Activated T-helper 1 cell treated with anti-CD3 and anti-CD28 coated beads, Interleukin-12 subunit alpha, Interleukin-12 subunit beta, Interleukin-2, Interleukin-4 antibody, amounts not matched to agents 30 ng/mL and 10 ng/mL and 1 ng/mL, durations not matched to agents 14 hours and 24 hours and 36 hours (primary cell): ENCODE results near the gene ARL13A. TPM values are rescaled to one million over a fixed set of nuclear protein-coding genes. Genes with fewer than 3 reads are reported as not detected.
"Not testable (repeated sequence)": the region's sequence is repeated elsewhere in the genome, so short reads cannot be mapped to it uniquely, and the experiment has no call there.

ENCODE experiments used
- DNase-seq: peaks from one replicate; pipeline ENCODE4 v3.0.0; 2021; ENCODE audit warnings: low spot score
- H3K27ac Mint-ChIP-seq: one replicate; pipeline ENCODE4 v1.8.0; 2021; ENCODE audit warnings: mild to moderate bottlenecking, mixed read lengths
- H3K27me3 Mint-ChIP-seq: one replicate; pipeline ENCODE4 v1.8.0; 2022; ENCODE audit warnings: mild to moderate bottlenecking, moderate library complexity, mixed read lengths; ENCODE audit not compliant: insufficient read depth
- H3K36me3 Mint-ChIP-seq: one replicate; pipeline ENCODE4 v1.8.0; 2021; ENCODE audit warnings: low read depth, mixed read lengths
- H3K4me1 Mint-ChIP-seq: one replicate; pipeline ENCODE4 v1.8.0; 2021; ENCODE audit warnings: low read depth, mixed read lengths
- H3K4me3 Mint-ChIP-seq: one replicate; pipeline ENCODE4 v1.8.0; 2021; ENCODE audit warnings: mild to moderate bottlenecking, moderate library complexity, mixed read lengths
- H3K9me3 Mint-ChIP-seq: one replicate; pipeline ENCODE4 v1.8.0; 2021; ENCODE audit warnings: mixed read lengths
- intact Hi-C: fragments of 100-400 bp; cut with micrococcal nuclease; formaldehyde crosslinking; loops from one replicate; pipeline ENCODE4 v1.15.1; 2024
- total RNA-seq: library from RNA; stranded (reverse); gene quantifications from 2 replicates; pipeline ENCODE4 v1.2.3, GENCODE V29; 2022

The ARL13A gene
- total RNA-seq, 1 donor from 2014 or later, result not detected

DNA sequence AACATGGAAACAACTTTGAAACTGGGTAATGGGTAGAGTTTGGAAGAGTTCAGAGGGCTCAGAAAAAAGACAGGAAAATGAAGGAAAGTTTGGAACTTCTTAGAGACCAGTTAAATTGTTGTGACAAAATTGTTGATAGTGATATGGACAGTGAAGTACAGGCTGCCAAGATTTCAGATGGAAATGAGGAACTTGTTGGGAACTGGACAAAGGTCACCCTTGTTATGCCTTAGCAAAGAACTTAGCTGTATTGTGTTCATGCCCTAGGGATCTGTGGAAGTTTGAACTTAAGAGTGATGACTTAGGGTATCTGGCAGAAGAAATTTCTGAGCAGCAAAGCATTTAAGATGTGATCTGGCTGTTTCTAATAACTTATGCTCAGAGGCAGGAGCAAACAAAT lies 5.1 kb upstream of the ARL13A start:
- Mint-ChIP-seq H3K4me3 (no peak overlapping the region), H3K36me3 (no peaks in the 10 kb centered on the region), H3K27ac (no peak overlapping the region), H3K27me3 (no peaks in the 10 kb centered on the region), H3K9me3 (no peaks in the 10 kb centered on the region), H3K4me1 (no peaks in the 10 kb centered on the region)
- intact Hi-C loops, result no loop called here
- no peak for DNase-seq

DNA sequence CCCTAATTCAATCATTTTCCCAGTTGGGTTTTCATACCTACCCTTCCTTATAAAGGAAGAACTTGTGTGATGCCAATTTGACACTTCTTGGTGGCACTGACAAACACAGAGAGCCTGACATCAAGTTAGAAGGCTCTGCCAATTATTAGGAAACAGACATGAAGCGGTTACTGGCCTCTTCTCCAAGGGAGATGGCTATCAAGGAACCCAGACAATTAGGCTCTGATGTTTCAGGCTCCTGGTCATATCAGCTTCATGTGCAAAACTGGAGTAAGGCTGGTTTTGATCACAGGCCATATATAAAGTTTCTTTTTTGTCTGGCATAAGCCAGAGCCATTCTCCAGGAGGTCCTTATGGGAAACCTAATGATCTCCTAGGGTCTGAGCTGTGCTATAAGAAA lies 428 bp downstream of the ARL13A start:
- intact Hi-C loops, result no loop called here
- Mint-ChIP-seq H3K9me3 (no peaks in the 10 kb centered on the region), H3K27ac (no peak overlapping the region), H3K4me3 (no peak overlapping the region), H3K27me3 (no peaks in the 10 kb centered on the region), H3K36me3 (no peaks in the 10 kb centered on the region), H3K4me1 (no peaks in the 10 kb centered on the region)
- no peak for DNase-seq

DNA sequence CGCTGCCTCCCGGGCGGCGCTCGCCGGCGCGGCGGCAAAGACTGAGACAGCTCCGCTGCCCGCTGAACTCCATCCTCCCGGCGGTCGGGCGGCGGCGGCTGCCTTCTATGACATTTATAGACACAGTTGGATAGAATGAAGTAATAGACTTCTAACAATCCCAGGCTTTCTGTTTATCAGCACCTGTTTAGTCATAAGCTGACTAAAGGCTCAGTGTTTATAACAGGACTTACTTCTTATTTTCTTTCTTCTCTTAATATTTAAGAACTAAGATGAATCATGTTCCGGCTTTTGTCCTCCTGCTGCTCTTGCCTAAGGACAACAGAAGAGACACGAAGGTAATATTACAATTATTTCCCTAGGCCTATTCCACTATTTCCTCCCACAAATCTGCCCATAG lies 3.9 kb downstream of the ARL13A start:
- Mint-ChIP-seq H3K4me3 (no peak overlapping the region), H3K4me1 (no peaks in the 10 kb centered on the region), H3K27ac (no peak overlapping the region), H3K9me3 (no peaks in the 10 kb centered on the region), H3K36me3 (no peaks in the 10 kb centered on the region), H3K27me3 (no peaks in the 10 kb centered on the region)
- DNase-seq, result no peak
- intact Hi-C loops, result no loop called here

DNA sequence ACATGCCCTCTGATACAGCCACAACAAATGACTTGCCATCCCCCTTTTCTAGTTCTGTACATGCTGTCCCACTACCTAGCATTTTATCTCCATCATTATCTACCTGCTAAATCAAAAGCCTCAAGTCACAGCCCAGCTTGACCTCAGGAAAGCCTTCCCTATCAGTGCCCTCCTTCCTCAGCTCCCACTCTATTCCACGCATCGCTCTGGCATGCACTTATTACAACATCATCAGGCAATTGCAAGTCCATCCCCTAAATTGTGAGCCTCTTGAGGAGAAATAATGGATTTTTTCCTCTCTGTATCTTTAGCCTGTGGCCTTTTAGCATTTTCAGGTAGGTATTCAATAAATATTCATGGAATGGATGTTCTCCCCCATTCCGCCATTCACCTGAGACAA lies 5.7 kb downstream of the ARL13A start:
- no peaks in the 10 kb centered on the region for H3K9me3 Mint-ChIP-seq
- DNase-seq, result no peak
- H3K27me3 Mint-ChIP-seq, result no peaks in the 10 kb centered on the region
- no peak overlapping the region for H3K4me3 Mint-ChIP-seq
- no peaks in the 10 kb centered on the region for H3K36me3 Mint-ChIP-seq
- intact Hi-C loops, result no loop called here
- H3K4me1 Mint-ChIP-seq, result no peaks in the 10 kb centered on the region
- H3K27ac Mint-ChIP-seq, result no peak overlapping the region

DNA sequence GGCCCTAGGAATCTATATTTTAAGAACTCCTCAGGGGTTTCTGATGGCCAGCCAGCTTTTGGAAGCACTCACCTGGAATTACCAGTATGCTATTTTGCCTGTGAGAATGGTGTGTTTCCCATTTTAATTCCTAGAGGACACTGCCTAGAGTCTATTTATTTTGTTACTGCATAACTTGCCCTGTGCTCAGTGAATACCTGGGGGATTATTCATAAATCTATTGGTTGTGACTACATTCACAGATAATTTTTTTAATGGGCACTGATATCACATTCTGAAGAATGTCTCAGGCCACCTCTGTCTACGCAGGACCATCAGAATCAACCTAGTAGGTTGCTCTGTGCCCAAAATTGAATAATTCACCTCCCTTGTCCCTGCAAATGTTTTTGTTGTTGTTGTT lies 6.7 kb downstream of the ARL13A start:
- no peaks in the 10 kb centered on the region for H3K9me3 Mint-ChIP-seq

DNA sequence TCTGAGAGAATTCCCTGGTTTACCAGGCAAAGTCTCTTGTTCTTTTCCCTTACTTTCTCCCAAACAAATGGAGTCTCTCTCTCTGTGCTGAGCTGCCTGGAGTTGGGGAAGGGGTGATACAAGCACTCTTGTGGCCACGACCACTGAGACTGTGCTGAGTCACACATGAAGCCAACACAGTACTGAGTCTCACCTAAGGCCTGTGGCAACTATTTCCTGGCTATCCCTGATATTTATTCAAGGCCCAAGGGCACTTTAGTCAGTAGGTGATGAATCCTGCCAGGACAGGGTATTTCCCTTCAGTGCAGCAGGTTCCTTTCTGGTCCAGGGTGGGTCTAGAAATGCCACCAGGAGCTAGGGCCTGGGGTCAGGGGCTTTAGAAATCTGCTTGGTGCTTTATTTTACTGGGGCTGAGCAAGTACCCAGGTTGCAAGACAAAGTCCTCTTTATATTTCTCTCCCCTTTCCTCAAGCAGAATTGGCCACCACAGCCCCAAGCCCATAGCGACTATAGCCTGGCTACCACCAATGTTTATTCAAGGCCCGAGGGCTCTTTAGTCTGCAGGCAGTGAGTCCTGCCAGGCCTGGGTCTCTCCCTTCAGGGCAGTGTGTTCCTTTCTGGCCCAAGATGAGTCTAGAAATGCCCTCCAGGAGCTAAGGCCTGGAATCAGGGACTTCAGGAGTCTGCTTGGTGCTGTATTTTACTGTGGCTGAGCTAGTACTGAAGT lies 10.5 kb downstream of the ARL13A start:
- Mint-ChIP-seq H3K27ac (no peak overlapping the region), H3K4me3 (no peak overlapping the region)
- no peak for DNase-seq

More for the DNA sequence above, 6.7 kb downstream of the ARL13A start:
- no peaks in the 10 kb centered on the region for H3K27me3 Mint-ChIP-seq
- no peak for DNase-seq
- no peak overlapping the region for H3K4me3 Mint-ChIP-seq
- H3K36me3 Mint-ChIP-seq, result no peaks in the 10 kb centered on the region
- intact Hi-C loops, result no loop called here
- H3K4me1 Mint-ChIP-seq, result no peaks in the 10 kb centered on the region
- H3K27ac Mint-ChIP-seq, result no peak overlapping the region

DNA sequence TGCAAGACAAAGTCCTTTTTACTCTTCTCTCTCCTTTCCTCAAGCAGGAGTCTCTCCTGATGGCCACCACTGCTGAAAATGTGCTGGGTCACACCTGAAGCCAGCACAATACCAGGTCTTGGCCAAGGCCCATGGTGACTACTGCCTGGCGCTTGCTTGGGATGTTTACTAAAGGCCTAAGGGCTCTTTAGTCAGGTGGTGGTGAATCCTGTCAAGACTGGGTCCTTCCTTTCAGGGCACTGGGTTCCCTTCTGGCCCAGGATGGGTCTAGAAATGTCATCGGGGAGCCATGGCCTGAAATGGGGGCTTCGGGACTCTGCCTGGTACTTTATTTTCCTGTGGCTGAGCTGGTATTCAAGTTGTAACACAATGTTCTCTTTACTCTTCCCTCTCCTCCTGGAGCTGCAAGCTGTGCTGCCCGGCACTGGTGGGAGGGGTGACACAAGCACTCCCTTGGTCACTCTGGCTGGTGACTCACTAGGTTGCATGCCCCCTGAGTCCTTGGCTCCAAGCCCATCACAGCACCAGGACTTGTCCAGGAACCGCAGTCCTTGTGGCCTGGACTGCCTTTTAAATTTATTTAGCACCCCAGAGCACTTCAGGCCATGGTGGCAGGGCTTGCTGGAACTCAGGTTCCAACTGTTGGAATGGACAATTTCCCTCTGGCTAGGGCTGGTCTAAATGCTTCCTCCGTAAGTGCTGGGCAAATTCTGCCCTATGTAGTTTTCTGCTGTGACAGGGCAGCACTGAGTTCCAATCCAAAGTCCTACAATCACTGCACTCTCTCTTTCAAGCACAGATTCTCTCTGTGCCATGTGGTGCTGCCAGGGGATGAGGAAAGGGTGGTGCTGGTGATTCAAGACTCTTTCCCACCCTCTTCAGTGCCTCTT lies 11.3 kb downstream of the ARL13A start:
- H3K27me3 Mint-ChIP-seq, result no peaks in the 10 kb centered on the region
- H3K4me3 Mint-ChIP-seq, result no peak overlapping the region
- no peak for DNase-seq
- H3K27ac Mint-ChIP-seq, result no peak overlapping the region
- H3K9me3 Mint-ChIP-seq, result no peaks in the 10 kb centered on the region
- H3K4me1 Mint-ChIP-seq, result no peaks in the 10 kb centered on the region
- peaks cover 2% of the 10 kb centered on the region for H3K36me3 Mint-ChIP-seq
- intact Hi-C loops, result no loop called here

More for the DNA sequence above, 10.5 kb downstream of the ARL13A start:
- Mint-ChIP-seq H3K4me1 (no peaks in the 10 kb centered on the region), H3K27me3 (no peaks in the 10 kb centered on the region), H3K9me3 (no peaks in the 10 kb centered on the region), H3K36me3 (peaks cover 1% of the 10 kb centered on the region)
- intact Hi-C loops, result no loop called here

DNA sequence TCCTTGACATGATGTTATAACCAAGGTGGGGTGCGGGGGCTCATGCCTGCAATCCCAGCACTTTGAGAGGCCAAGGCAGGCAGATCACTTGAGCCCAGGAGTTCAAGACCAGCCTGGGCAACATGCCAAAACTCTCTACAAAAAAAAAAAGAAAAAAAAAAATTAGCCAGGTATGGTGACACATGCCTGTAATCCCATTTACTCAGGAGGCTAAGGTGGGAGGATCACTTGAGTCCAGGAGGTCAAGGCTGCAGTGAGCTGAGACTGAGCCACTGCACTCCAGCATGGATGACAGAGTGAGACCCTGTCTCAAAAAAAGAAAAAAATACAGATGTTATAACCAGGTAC lies 12.0 kb downstream of the ARL13A start:
- H3K27me3 Mint-ChIP-seq, DNase-seq, H3K36me3 Mint-ChIP-seq, H3K9me3 Mint-ChIP-seq, H3K4me1 Mint-ChIP-seq, H3K4me3 Mint-ChIP-seq, H3K27ac Mint-ChIP-seq, intact Hi-C loops: not testable (repeated sequence)

DNA sequence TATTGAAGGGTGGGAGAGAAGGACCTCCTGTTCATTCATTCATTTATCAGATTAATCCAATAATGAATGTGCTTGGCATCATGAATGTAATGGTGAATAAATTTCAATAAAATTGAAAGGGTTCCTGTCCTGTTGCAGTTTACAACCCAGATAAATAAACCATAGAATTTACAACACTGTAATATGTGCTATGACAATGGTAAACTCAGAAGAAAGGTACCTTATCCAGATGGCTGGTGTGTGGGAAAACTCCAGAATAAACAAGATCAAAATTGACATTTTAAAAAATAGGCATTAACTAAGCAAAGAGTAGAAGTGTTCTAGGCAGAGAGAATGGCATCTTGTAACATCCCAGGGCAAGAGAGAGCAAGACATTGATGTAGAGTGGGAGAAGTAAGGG lies 15.3 kb downstream of the ARL13A start:
- no peak for DNase-seq
- Mint-ChIP-seq H3K36me3 (peaks cover 7% of the 10 kb centered on the region), H3K27ac (no peak overlapping the region), H3K9me3 (no peaks in the 10 kb centered on the region), H3K4me1 (no peaks in the 10 kb centered on the region), H3K27me3 (no peaks in the 10 kb centered on the region), H3K4me3 (no peak overlapping the region)
- intact Hi-C loops, result no loop called here

DNA sequence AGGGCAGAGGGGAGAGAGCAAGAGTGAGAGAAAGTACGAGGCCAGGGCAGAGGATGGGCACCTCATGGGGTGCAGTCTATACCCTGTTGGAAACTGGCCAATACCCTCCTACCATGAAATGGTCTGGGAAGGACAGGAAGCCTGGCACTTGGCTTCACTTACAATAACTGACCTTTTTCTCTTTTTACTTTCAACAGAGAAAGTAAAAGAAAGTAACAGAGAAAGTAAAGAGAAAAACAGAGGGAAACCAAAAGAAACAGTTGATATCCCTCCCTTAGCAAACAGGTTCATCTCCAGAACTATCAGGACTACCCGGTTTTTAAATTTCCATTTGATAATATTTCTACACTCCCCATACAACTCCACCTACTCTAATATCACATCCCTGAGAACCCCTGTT lies 20.6 kb downstream of the ARL13A start:
- Mint-ChIP-seq H3K27me3 (no peaks in the 10 kb centered on the region), H3K9me3 (no peaks in the 10 kb centered on the region), H3K36me3 (peaks cover 7% of the 10 kb centered on the region), H3K4me3 (no peak overlapping the region), H3K4me1 (peaks cover 16% of the 10 kb centered on the region), H3K27ac (no peak overlapping the region)
- DNase-seq, result no peak
- intact Hi-C loops, result no loop called here

DNA sequence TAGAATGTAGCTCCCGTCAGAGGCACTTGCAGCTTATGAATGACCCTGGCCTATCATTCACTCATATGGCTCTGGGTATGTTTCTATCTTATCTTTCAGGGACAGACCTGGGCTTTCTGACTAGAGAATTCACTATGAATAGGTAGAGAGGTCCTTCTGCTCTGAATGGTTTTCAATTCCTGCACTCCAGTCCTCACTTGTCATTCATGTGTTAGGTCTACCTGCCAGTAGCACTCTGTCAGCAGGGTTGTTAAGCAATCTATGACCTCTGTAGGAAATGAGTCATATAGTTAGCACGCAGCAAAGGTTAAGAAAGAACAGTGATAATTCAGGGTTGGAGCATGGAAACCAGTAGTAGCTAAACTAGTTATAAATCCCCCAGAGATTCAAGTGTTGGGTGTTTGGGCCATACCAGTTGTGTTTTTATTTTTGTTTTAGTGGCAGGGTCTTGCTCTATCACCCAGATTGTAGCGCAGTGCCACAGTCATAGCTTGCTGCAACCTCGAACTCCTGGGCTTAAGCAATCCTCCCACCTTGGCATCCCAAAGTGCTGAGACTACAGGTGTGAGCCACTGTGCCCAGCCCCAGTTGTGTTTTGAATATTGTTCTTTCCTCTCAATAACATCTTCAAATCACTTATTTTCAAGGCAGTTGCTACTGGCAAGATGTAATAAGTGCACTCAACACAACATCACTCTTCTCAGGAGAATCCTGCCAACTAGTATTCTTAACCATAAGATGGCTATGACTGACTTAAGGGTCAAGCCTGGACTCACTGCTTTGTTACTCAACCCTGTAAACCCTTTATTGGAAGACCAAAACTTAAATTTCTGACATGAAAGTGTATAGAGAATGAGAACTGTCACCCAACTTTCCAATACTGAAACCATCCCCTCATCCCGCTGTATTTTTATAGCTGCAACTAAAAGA lies 25.1 kb downstream of the ARL13A start:
- no peak for DNase-seq
- no peaks in the 10 kb centered on the region for H3K9me3 Mint-ChIP-seq
- intact Hi-C loops, result loop anchor here (1.0 to 2.0 kb wide), 4 partner anchors 57 to 174 kb away; partner anchors contain the start of gene CSTF2
- peaks cover 1% of the 10 kb centered on the region for H3K36me3 Mint-ChIP-seq
- H3K27ac Mint-ChIP-seq, result peak overlapping the region; percentile 82
- H3K4me1 Mint-ChIP-seq, result peaks cover 30% of the 10 kb centered on the region
- peak overlapping the region; percentile 30 for H3K4me3 Mint-ChIP-seq
- H3K27me3 Mint-ChIP-seq, result no peaks in the 10 kb centered on the region

DNA sequence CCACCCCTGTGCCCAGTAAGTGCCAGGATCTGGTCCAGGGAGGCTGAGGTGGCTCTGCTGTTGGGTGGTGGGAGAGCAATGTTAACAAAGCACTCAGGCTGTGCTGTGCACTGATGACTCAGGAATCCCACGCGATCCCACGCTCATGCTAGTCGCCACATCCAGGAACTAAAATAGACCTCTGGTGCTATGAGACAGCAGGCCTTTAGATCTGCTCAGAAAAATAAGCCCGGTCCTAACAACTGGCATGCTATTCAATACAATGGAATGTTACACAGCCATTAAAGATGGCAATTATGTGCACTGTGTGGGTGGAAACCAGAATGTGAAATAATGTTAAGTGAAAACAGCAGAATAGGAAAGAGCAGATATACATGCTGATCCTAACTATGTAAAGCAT lies 26.0 kb downstream of the ARL13A start:
- intact Hi-C loops, result loop anchor here (1.0 to 2.0 kb wide), 3 partner anchors 56 to 175 kb away; partner anchors contain the start of gene CSTF2
- H3K27ac Mint-ChIP-seq, result peak overlapping the region; percentile 82
- no peaks in the 10 kb centered on the region for H3K27me3 Mint-ChIP-seq
- peak overlapping the region; percentile 30 for H3K4me3 Mint-ChIP-seq
- peaks cover 30% of the 10 kb centered on the region for H3K4me1 Mint-ChIP-seq
- H3K9me3 Mint-ChIP-seq, result no peaks in the 10 kb centered on the region
- DNase-seq, result no peak
- peaks cover 1% of the 10 kb centered on the region for H3K36me3 Mint-ChIP-seq
